Esophagus squamous epithelium (tissue), 5 donors: ENCODE data around the gene GATA2. TPM values are rescaled to one million over a fixed set of nuclear protein-coding genes. Genes with fewer than 3 reads are reported as not detected.

Source experiments
- DNase-seq: peaks from one replicate; lab custom pipeline; 2025; lab: John Stamatoyannopoulos, UW
- H3K27ac ChIP-seq, 4 donors: fragments of 200-600 bp; sonication (generic); one replicate each; pipeline ENCODE4 v1.5.1; 2016 to 2019; ENCODE audit warnings: mild to moderate bottlenecking in 1 of 4
- H3K27me3 ChIP-seq, 4 donors: fragments of 200-600 bp; sonication (generic); 1 replicate in 3 of 4; 2 replicates in 1 of 4; pipeline versions ENCODE4 v1.5.1 to v1.6.0; 2017 to 2021; ENCODE audit warnings: antibody characterized with exemption in 1 of 4
- H3K36me3 ChIP-seq, 3 donors: fragments of 200-600 bp; sonication (generic); one replicate each; pipeline ENCODE4 v1.5.1; 2016 to 2019
- H3K4me1 ChIP-seq, 3 donors: fragments of 200-600 bp; sonication (generic); one replicate each; pipeline ENCODE4 v1.5.1; 2017 to 2019
- H3K4me3 ChIP-seq, 4 donors: fragments of 200-600 bp; sonication (generic); 1 replicate in 3 of 4; 2 replicates in 1 of 4; pipeline ENCODE4 v1.5.1; 2016 to 2019; ENCODE audit warnings: mild to moderate bottlenecking in 2 of 4, moderate library complexity in 1 of 4
- H3K9me3 ChIP-seq, 3 donors: fragments of 200-600 bp; sonication (generic); one replicate each; pipeline ENCODE4 v1.5.1; 2016 to 2019
- CTCF ChIP-seq, 6 experiments: fragments of 450-650 bp in 4 of 6; fragments of 200-600 bp in 2 of 6; sonication (generic) in 2 of 6; IDR thresholded peaks; one replicate each; pipeline ENCODE4 v1.5.1; 2016 to 2019; ENCODE audit warnings: antibody characterized with exemption in 6 of 6, mild to moderate bottlenecking in 4 of 6, moderate library complexity in 4 of 6
- POLR2A ChIP-seq, 4 donors: fragments of 450-650 bp; IDR thresholded peaks; one replicate each; pipeline ENCODE4 v1.6.1; 2017; ENCODE audit warnings: antibody characterized with exemption in 4 of 4, mild to moderate bottlenecking in 4 of 4, moderate library complexity in 3 of 4
- WGBS, 2 donors: methylation state at CpG; one replicate each; pipeline ENCODE4 v1.1.5; 2018; 5-methylcytosine and 5-hydroxymethylcytosine counted together
- intact Hi-C: fragments of 100-400 bp; cut with DNase I; formaldehyde crosslinking; loops from one replicate; pipeline ENCODE4 v1.15.0; 2022
- total RNA-seq, 4 donors: library from RNA; depleted of rRNA; stranded (reverse); fragments of >200 nt; gene quantifications; one replicate each; pipeline ENCODE4 v1.1.0, GENCODE V29; 2016
- donor health status: DM: yes; HTN: yes; CAD: no.

Gene GATA2
- total RNA-seq, 4 donors from 2014 or later, result 1.6 to 12.8 (median 1.9) TPM

GRCh38 chr3:128438488-128439072 is 54.4 kb downstream of the GATA2 start:
- 70% methylated on average over 2 of the region's 6 CpGs; no CpG with 5 or more reads in 1 of the 2 donors for WGBS, 2 donors
- Histone ChIP-seq H3K27me3 (peaks cover 0 to 59% (median 0%) of the 10 kb centered on the region in 4 donors), H3K27ac (no peak overlapping the region), H3K4me1 (no peaks in the 10 kb centered on the region), H3K9me3 (no peaks in the 10 kb centered on the region), H3K36me3 (no peaks in the 10 kb centered on the region), H3K4me3 (no peak overlapping the region)
- intact Hi-C loops, result loop anchor here (10.0 kb wide), 1 partner anchor 146 kb away; no protein-coding TSS in a partner anchor
- peak in 1 of 6 experiments; percentile 22 for TF ChIP-seq CTCF (IDR thresholded peaks at IDR 0.05)
- no peak for TF ChIP-seq POLR2A (IDR thresholded peaks at IDR 0.05)
- no peak for DNase-seq

- peaks cover 4 to 14% (median 11%) of the 10 kb centered on the region in 3 donors for H3K4me1 ChIP-seq
- WGBS, 2 donors, result 70 to 77% methylated on average over 3 of the region's 3 CpGs
- H3K4me3 ChIP-seq, result no peak overlapping the region
- TF ChIP-seq CTCF (IDR thresholded peaks at IDR 0.05), result no peak
- TF ChIP-seq POLR2A (IDR thresholded peaks at IDR 0.05), result no peak
- intact Hi-C loops, result loop anchor here (10.0 kb wide), 1 partner anchor 149 kb away; no protein-coding TSS in a partner anchor
- no peak overlapping the region for H3K27ac ChIP-seq
- H3K36me3 ChIP-seq, result no peaks in the 10 kb centered on the region
- DNase-seq, result no peak
- no peaks in the 10 kb centered on the region for H3K9me3 ChIP-seq
- H3K27me3 ChIP-seq, result peaks cover 7 to 82% (median 10%) of the 10 kb centered on the region in 4 donors
Measured at GRCh38 chr3:128436214-128436613, 56.8 kb downstream of the GATA2 start.

- TF ChIP-seq POLR2A (IDR thresholded peaks at IDR 0.05) (no peak), CTCF (IDR thresholded peaks at IDR 0.05) (no peak)
- WGBS, 2 donors, result 85 to 86% methylated on average over 1 to 5 of the region's 5 CpGs
Measured at GRCh38 chr3:128435561-128435960, 57.4 kb downstream of the GATA2 start.

GRCh38 chr3:128435058-128435457 is 57.9 kb downstream of the GATA2 start:
- Histone ChIP-seq H3K36me3 (no peaks in the 10 kb centered on the region), H3K27ac (no peak overlapping the region), H3K9me3 (no peaks in the 10 kb centered on the region), H3K4me3 (no peak overlapping the region), H3K4me1 (peaks cover 4 to 14% (median 11%) of the 10 kb centered on the region in 3 donors), H3K27me3 (peaks cover 7 to 94% (median 10%) of the 10 kb centered on the region in 4 donors)
- no peak for DNase-seq
- intact Hi-C loops, result loop anchor here (10.0 kb wide), 1 partner anchor 150 kb away; no protein-coding TSS in a partner anchor
- 68 to 70% methylated on average over 3 to 5 of the region's 6 CpGs for WGBS, 2 donors
- no peak for TF ChIP-seq POLR2A (IDR thresholded peaks at IDR 0.05)
- TF ChIP-seq CTCF (IDR thresholded peaks at IDR 0.05), result no peak

More at GRCh38 chr3:128435561-128435960, 57.4 kb downstream of the GATA2 start:
- Histone ChIP-seq H3K27ac (no peak overlapping the region), H3K4me3 (no peak overlapping the region), H3K9me3 (no peaks in the 10 kb centered on the region), H3K4me1 (peaks cover 4 to 14% (median 11%) of the 10 kb centered on the region in 3 donors), H3K27me3 (peaks cover 7 to 89% (median 10%) of the 10 kb centered on the region in 4 donors), H3K36me3 (no peaks in the 10 kb centered on the region)
- no peak for DNase-seq
- intact Hi-C loops, result loop anchor here (10.0 kb wide), 1 partner anchor 149 kb away; no protein-coding TSS in a partner anchor

GRCh38 chr3:128434524-128434923 is 58.5 kb downstream of the GATA2 start:
- WGBS, 2 donors, result 79 to 89% methylated on average over 2 of the region's 2 CpGs
- H3K27ac ChIP-seq, result no peak overlapping the region
- peaks cover 7 to 94% (median 10%) of the 10 kb centered on the region in 4 donors for H3K27me3 ChIP-seq

More at GRCh38 chr3:128434524-128434923, 58.5 kb downstream of the GATA2 start:
- intact Hi-C loops, result loop anchor here (10.0 kb wide), 1 partner anchor 150 kb away; no protein-coding TSS in a partner anchor
- no peaks in the 10 kb centered on the region for H3K9me3 ChIP-seq
- no peaks in the 10 kb centered on the region for H3K36me3 ChIP-seq
- H3K4me3 ChIP-seq, result no peak overlapping the region
- DNase-seq, result no peak
- TF ChIP-seq CTCF (IDR thresholded peaks at IDR 0.05), result no peak
- no peak for TF ChIP-seq POLR2A (IDR thresholded peaks at IDR 0.05)
- peaks cover 4 to 14% (median 11%) of the 10 kb centered on the region in 3 donors for H3K4me1 ChIP-seq
